ENCODE data around the gene RERE.

RERE gene

GRCh38 chr1:8435569-8436071 is 381.8 kb downstream of the RERE start:
- DNase-seq, result no peak

- DNase-seq, result no peak
These were observed 383.3 kb downstream of the RERE start for GRCh38 chr1:8434101-8434500.

GRCh38 chr1:8431784-8432183 is 385.7 kb downstream of the RERE start:
- DNase-seq, result no peak

- no peak for DNase-seq
These were observed 386.4 kb downstream of the RERE start for GRCh38 chr1:8431019-8431418.

GRCh38 chr1:8430476-8430875 is 387.0 kb downstream of the RERE start:
- DNase-seq, result no peak

- DNase-seq, result no peak
These were observed 387.8 kb downstream of the RERE start for GRCh38 chr1:8429549-8430110.

- no peak for DNase-seq
These were observed 389.0 kb downstream of the RERE start for GRCh38 chr1:8428441-8428840.

- no peak for DNase-seq
These were observed 389.5 kb downstream of the RERE start for GRCh38 chr1:8427986-8428385.

- no peak for DNase-seq
These were observed 389.9 kb downstream of the RERE start for GRCh38 chr1:8427493-8427892.

- no peak for DNase-seq
These were observed 390.4 kb downstream of the RERE start for GRCh38 chr1:8426996-8427395.

- no peak for DNase-seq
These were observed 391.7 kb downstream of the RERE start for GRCh38 chr1:8425781-8426161.

- no peak for DNase-seq
These were observed 392.2 kb downstream of the RERE start for GRCh38 chr1:8425150-8425780.

GRCh38 chr1:8424539-8425116 is 392.8 kb downstream of the RERE start:
- DNase-seq, result peak; percentile 68

- peak; percentile 81 for DNase-seq
These were observed 393.5 kb downstream of the RERE start for GRCh38 chr1:8423692-8424538.

- peak; percentile 69 for DNase-seq
These were observed 394.2 kb downstream of the RERE start for GRCh38 chr1:8423269-8423691.

- no peak for DNase-seq
These were observed 394.8 kb downstream of the RERE start for GRCh38 chr1:8422510-8423268.

- DNase-seq, result no peak
These were observed 395.7 kb downstream of the RERE start for GRCh38 chr1:8421721-8422120.

- no peak for DNase-seq
These were observed 397.1 kb downstream of the RERE start for GRCh38 chr1:8420318-8420717.

GRCh38 chr1:8419861-8420260 is 397.6 kb downstream of the RERE start:
- no peak for DNase-seq

- DNase-seq, result no peak
These were observed 398.3 kb downstream of the RERE start for GRCh38 chr1:8419172-8419571.

- no peak for DNase-seq
These were observed 399.1 kb downstream of the RERE start for GRCh38 chr1:8418301-8418700.

GRCh38 chr1:8417625-8418024 is 399.8 kb downstream of the RERE start:
- no peak for DNase-seq

- no peak for DNase-seq
These were observed 400.6 kb downstream of the RERE start for GRCh38 chr1:8416881-8417280.
